Measurements from ENCODE around the gene PALM. TPM values are rescaled to one million over a fixed set of nuclear protein-coding genes. Genes with fewer than 3 reads are reported as not detected.

The PALM gene
- total RNA-seq, 1 experiment from 2014 or later: 22.1 TPM

- no peak for TF ChIP-seq ATF1 (CRISPR knock-in tag; IDR thresholded peaks at IDR 0.05)
- TF ChIP-seq TEAD4 (CRISPR knock-in tag; IDR thresholded peaks at IDR 0.05): no peak
- TF ChIP-seq NR3C1 (CRISPR knock-in tag; conservative IDR thresholded peaks at IDR 0.05; ENCODE audit: low read depth): no peak
- H3K4me3 Mint-ChIP-seq: no peak overlapping the region
- no peaks in the 10 kb centered on the region for H3K36me3 Mint-ChIP-seq
- H3K9me3 Mint-ChIP-seq: peaks cover 11% of the 10 kb centered on the region
- no peak for ATAC-seq
- no peak overlapping the region for H3K27ac Mint-ChIP-seq
- no peaks in the 10 kb centered on the region; the same call in 1 of the 2 replicates for H3K27me3 Mint-ChIP-seq (ENCODE audit: low read depth)
- POLR2A ChIA-PET: no interaction called here
- no peaks in the 10 kb centered on the region for H3K4me1 Mint-ChIP-seq
- CTCF ChIA-PET: interaction anchor here (1.5 kb wide), 1 partner anchor 81 kb away, joined by 4 read pairs; no protein-coding TSS in a partner anchor
- no peak for DNase-seq (ENCODE audit: low spot score)
These were observed 43.0 kb downstream of the PALM start for GRCh38 chr19:751501-752341.

- no peaks in the 10 kb centered on the region for H3K4me1 Mint-ChIP-seq
- H3K27me3 Mint-ChIP-seq (ENCODE audit: low read depth): no peaks in the 10 kb centered on the region; the same call in 1 of the 2 replicates
- H3K36me3 Mint-ChIP-seq: no peaks in the 10 kb centered on the region
- ATAC-seq: no peak
- TF ChIP-seq E2F5 (CRISPR knock-in tag; IDR thresholded peaks at IDR 0.05) (no peak), USF2 (CRISPR knock-in tag; IDR thresholded peaks at IDR 0.05) (no peak), ZNF219 (CRISPR knock-in tag; IDR thresholded peaks at IDR 0.05; ENCODE audit: borderline replicate concordance) (no peak), ZNF423 (CRISPR knock-in tag; IDR thresholded peaks at IDR 0.05) (no peak), ZNF232 (CRISPR knock-in tag; IDR thresholded peaks at IDR 0.05) (no peak)
- peaks cover 11% of the 10 kb centered on the region for H3K9me3 Mint-ChIP-seq
- H3K27ac Mint-ChIP-seq: no peak overlapping the region
- ChIA-PET CTCF (interaction anchor here (0.7 to 2.1 kb wide), 10 partner anchors 11 to 111 kb away, joined by 3 to 9 read pairs (median 4); no protein-coding TSS in a partner anchor), POLR2A (interaction anchor here (0.6 to 0.7 kb wide), 2 partner anchors 45 to 1747 kb away, joined by 3 to 4 read pairs; no protein-coding TSS in a partner anchor)
- DNase-seq (ENCODE audit: low spot score): no peak
- H3K4me3 Mint-ChIP-seq: no peak overlapping the region
These were observed 44.1 kb downstream of the PALM start for GRCh38 chr19:752652-753517.

- DNase-seq (ENCODE audit: low spot score) (no peak), ATAC-seq (no peak)
- POLR2A ChIA-PET: no interaction called here
- CTCF ChIA-PET: no interaction called here
- Mint-ChIP-seq H3K27me3 (ENCODE audit: low read depth) (no peaks in the 10 kb centered on the region; the same call in 1 of the 2 replicates), H3K9me3 (peaks cover 12% of the 10 kb centered on the region), H3K36me3 (peaks cover 2% of the 10 kb centered on the region), H3K27ac (no peak overlapping the region), H3K4me1 (no peaks in the 10 kb centered on the region), H3K4me3 (no peak overlapping the region)
- TF ChIP-seq MXD4 (CRISPR knock-in tag; IDR thresholded peaks at IDR 0.05; ENCODE audit: borderline replicate concordance) (no peak), KAT7 (CRISPR knock-in tag; IDR thresholded peaks at IDR 0.05; ENCODE audit: borderline replicate concordance) (no peak), ATF6 (CRISPR knock-in tag; IDR thresholded peaks at IDR 0.05) (no peak), GABPB1 (CRISPR knock-in tag; IDR thresholded peaks at IDR 0.05) (no peak), PREB (CRISPR knock-in tag; IDR thresholded peaks at IDR 0.05; ENCODE audit: borderline replicate concordance) (no peak), ZNF396 (CRISPR knock-in tag; IDR thresholded peaks at IDR 0.05; ENCODE audit: borderline replicate concordance) (no peak), SP1 (CRISPR knock-in tag; conservative IDR thresholded peaks at IDR 0.05) (no peak), NFE2L1 (CRISPR knock-in tag; IDR thresholded peaks at IDR 0.05) (no peak), ZNF425 (CRISPR knock-in tag; conservative IDR thresholded peaks at IDR 0.05) (no peak), TP53 (CRISPR knock-in tag; IDR thresholded peaks at IDR 0.05) (no peak), TEAD1 (CRISPR knock-in tag; IDR thresholded peaks at IDR 0.05) (no peak), CTCF (IDR thresholded peaks at IDR 0.05) (no peak), CREM (CRISPR knock-in tag; IDR thresholded peaks at IDR 0.05) (no peak), SOX15 (CRISPR knock-in tag; IDR thresholded peaks at IDR 0.05) (no peak)
These were observed 45.8 kb downstream of the PALM start for GRCh38 chr19:754530-754929.

All from WTC11 (cell line).